ENCODE measurements around the gene ATG4B.

Gene ATG4B

GRCh38 chr2:241619597-241620418 is 17.7 kb upstream of the ATG4B start:
- no peaks in the 10 kb centered on the region for H3K27me3 Mint-ChIP-seq
- H3K27ac Mint-ChIP-seq: peak overlapping the region; percentile 93
- H3K36me3 Mint-ChIP-seq (ENCODE audit: low read depth): peaks cover 66% of the 10 kb centered on the region
- peak; percentile 36 for DNase-seq
- H3K4me1 Mint-ChIP-seq (ENCODE audit: low read depth): peaks cover 50% of the 10 kb centered on the region
- H3K4me3 Mint-ChIP-seq: no peak overlapping the region
- peaks cover 19% of the 10 kb centered on the region for H3K9me3 Mint-ChIP-seq

DNA sequence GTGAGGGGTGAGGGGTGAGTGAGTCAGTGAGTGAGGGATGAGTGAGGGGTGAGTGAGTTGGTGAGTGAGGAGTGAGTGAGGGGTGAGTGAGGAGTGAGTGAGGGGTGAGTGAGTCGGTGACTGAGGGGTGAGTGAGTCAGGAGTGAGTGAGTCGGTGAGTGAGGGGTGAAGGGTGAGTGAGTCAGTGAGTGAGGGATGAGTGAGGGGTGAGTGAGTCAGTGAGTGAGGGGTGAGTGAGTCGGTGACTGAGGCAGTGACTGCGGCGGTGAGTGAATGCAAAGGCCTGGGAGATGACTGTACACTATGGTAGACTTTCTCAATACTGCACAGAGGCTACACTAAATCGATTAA is 17.1 kb upstream of the ATG4B start:
- H3K27ac Mint-ChIP-seq: peak overlapping the region; percentile 93
- peak; percentile 64 for DNase-seq
- peaks cover 50% of the 10 kb centered on the region for H3K4me1 Mint-ChIP-seq (ENCODE audit: low read depth)
- no peak overlapping the region for H3K4me3 Mint-ChIP-seq
- peaks cover 19% of the 10 kb centered on the region for H3K9me3 Mint-ChIP-seq
- H3K27me3 Mint-ChIP-seq: no peaks in the 10 kb centered on the region
- peaks cover 65% of the 10 kb centered on the region for H3K36me3 Mint-ChIP-seq (ENCODE audit: low read depth)

GRCh38 chr2:241627675-241628074 is 9.8 kb upstream of the ATG4B start:
- Mint-ChIP-seq H3K4me1 (ENCODE audit: low read depth) (peaks cover 24% of the 10 kb centered on the region), H3K27ac (no peak overlapping the region), H3K4me3 (no peak overlapping the region), H3K9me3 (no peaks in the 10 kb centered on the region), H3K36me3 (ENCODE audit: low read depth) (peaks cover 79% of the 10 kb centered on the region), H3K27me3 (no peaks in the 10 kb centered on the region)
- DNase-seq: no peak

DNA sequence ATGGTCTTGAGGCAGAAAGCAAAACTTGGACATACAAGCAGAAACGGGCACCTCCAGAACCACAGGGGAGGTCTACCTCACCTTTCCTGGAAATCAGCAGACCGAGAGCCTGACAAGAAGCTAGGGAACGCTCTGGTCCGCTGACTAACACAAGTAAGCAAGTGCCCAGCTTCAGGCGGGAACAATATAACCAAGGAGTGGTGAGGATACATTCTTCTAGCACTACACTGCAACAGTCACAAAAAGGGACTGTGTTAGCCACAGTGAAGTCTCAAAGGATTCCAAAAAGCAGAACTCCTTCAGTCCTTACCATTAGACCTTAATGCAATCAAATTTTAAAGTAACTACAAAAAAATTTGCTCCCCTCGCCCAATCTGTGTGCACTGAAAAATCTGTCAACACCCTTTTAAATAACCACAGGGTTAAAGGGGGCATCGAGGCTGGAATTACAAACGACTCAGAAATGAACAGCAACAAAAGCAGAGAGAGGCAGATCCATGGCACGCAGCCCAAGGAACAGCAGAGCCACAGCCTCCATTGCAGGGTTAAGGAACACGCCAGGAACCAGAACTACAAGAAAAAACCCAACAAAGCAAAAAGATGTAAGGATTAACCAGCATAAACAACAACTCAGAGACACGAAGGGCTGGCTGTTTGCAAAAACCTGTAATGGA is 7.6 kb upstream of the ATG4B start:
- no peak for DNase-seq
- Mint-ChIP-seq H3K9me3 (no peaks in the 10 kb centered on the region), H3K27me3 (no peaks in the 10 kb centered on the region), H3K4me3 (no peak overlapping the region), H3K36me3 (ENCODE audit: low read depth) (peaks cover 86% of the 10 kb centered on the region), H3K27ac (no peak overlapping the region), H3K4me1 (ENCODE audit: low read depth) (peaks cover 26% of the 10 kb centered on the region)

DNA sequence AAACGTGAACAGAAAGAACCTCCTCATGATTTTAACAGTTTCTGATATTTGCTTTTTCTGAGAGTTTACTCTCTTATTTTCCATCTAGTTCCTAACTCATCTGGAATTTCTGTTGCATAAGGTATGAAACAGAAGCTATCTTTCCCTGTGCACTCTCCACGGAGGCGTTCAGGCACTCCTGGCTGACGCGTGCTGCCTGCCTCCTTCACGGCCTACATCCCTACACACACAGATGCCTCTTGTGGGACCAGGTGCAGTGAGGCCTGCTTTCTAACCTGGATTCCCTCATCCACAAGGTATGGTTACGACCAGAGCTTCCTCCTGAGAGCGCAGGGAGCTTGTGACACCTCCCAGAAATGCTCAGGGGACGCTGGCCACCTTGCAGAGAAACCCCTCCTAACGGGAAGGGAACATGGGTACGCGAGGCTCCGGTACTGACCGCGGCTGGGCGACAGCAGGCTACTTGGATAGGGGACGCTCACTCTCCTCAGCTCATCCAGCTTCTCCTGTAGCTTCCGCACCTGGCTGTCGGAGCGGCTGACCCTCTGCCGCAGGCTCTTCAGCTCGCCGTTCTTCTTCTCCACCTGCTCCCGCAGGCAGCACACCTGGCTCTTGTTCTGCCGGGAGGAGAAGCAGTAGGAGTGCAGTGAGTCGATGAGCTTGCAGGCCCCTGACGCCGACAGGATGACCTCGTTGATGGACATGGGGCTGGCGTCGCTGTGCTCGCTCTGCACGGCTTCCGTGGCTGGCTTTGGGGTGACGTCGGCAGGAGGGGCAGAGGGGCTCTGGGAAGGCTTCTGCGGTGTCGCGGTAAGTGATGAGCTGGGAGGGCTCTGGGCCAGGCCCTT is 4.8 kb upstream of the ATG4B start:
- H3K9me3 Mint-ChIP-seq: no peaks in the 10 kb centered on the region
- no peak overlapping the region for H3K4me3 Mint-ChIP-seq
- peaks cover 78% of the 10 kb centered on the region for H3K36me3 Mint-ChIP-seq (ENCODE audit: low read depth)
- no peaks in the 10 kb centered on the region for H3K27me3 Mint-ChIP-seq
- peaks cover 27% of the 10 kb centered on the region for H3K4me1 Mint-ChIP-seq (ENCODE audit: low read depth)
- DNase-seq: no peak
- H3K27ac Mint-ChIP-seq: no peak overlapping the region

- Mint-ChIP-seq H3K4me1 (ENCODE audit: low read depth) (peaks cover 27% of the 10 kb centered on the region), H3K36me3 (ENCODE audit: low read depth) (peaks cover 75% of the 10 kb centered on the region), H3K4me3 (no peak overlapping the region), H3K27ac (no peak overlapping the region), H3K27me3 (no peaks in the 10 kb centered on the region), H3K9me3 (no peaks in the 10 kb centered on the region)
- DNase-seq: no peak
Measured at GRCh38 chr2:241633561-241633960, 3.9 kb upstream of the ATG4B start.

- peak overlapping the region; percentile 86 for H3K4me3 Mint-ChIP-seq
- peak overlapping the region; percentile 87 for H3K27ac Mint-ChIP-seq
- peaks cover 40% of the 10 kb centered on the region for H3K4me1 Mint-ChIP-seq (ENCODE audit: low read depth)
- H3K36me3 Mint-ChIP-seq (ENCODE audit: low read depth): peaks cover 78% of the 10 kb centered on the region
- no peaks in the 10 kb centered on the region for H3K9me3 Mint-ChIP-seq
- H3K27me3 Mint-ChIP-seq: no peaks in the 10 kb centered on the region
- no peak for DNase-seq
Measured at GRCh38 chr2:241635756-241636155, 1.7 kb upstream of the ATG4B start.

- no peaks in the 10 kb centered on the region for H3K9me3 Mint-ChIP-seq
- peaks cover 45% of the 10 kb centered on the region for H3K4me1 Mint-ChIP-seq (ENCODE audit: low read depth)
- H3K27me3 Mint-ChIP-seq: no peaks in the 10 kb centered on the region
- H3K27ac Mint-ChIP-seq: peak overlapping the region; percentile 87
- H3K4me3 Mint-ChIP-seq: peak overlapping the region; percentile 86
- peaks cover 75% of the 10 kb centered on the region for H3K36me3 Mint-ChIP-seq (ENCODE audit: low read depth)
- peak; percentile 71 for DNase-seq
Measured at GRCh38 chr2:241636182-241637017, 1.1 kb upstream of the ATG4B start.

DNA sequence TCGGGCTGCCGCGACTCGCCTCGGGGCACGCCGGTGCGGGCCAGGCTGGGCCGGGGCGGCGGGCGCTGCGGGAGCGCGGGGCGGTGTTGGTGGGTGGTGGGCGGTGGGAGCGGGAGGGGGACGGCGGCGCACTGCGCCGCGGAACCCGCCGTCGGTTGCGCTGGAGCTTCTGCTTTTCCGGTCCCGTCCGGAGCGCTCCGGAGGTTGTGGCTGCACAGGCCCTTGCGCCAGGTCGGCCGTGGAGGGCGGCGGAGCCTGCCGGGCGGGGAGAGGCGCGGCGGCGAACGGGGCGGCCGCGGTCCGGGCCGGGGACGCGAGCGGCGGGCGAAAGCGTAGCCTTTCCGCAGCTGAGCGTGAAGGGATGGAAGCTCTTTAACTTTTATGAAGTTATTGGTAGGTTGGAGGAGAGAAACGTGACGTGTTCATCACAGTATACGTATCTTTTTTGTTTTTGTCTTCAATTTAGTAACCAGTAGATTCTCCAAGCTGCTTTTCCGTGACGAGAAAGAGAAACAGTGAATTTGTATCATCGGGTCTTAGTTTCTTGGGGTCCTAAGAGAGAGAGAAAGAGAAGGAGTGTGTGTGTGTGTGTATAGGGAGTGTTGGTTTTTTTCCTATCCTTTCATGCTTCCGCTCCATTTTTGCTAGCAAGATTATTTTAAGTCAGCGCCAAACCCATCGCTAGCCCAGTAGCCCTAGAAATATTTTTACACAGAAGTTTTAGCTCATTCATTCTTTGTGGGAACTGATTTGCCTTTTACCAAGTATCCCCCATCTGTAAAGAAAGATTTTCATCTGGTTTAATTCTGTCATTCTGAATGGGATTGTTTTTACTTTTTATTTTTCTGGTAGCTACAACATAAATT is 535 bp downstream of the ATG4B start:
- peak overlapping the region; percentile 89 for H3K4me3 Mint-ChIP-seq
- H3K4me1 Mint-ChIP-seq (ENCODE audit: low read depth): peaks cover 54% of the 10 kb centered on the region
- H3K27me3 Mint-ChIP-seq: no peaks in the 10 kb centered on the region
- peak overlapping the region; percentile 94 for H3K27ac Mint-ChIP-seq
- H3K9me3 Mint-ChIP-seq: no peaks in the 10 kb centered on the region
- DNase-seq: no peak
- peaks cover 69% of the 10 kb centered on the region for H3K36me3 Mint-ChIP-seq (ENCODE audit: low read depth)

GRCh38 chr2:241638940-241639339 is 1.4 kb downstream of the ATG4B start:
- peaks cover 66% of the 10 kb centered on the region for H3K36me3 Mint-ChIP-seq (ENCODE audit: low read depth)
- H3K4me3 Mint-ChIP-seq: peak overlapping the region; percentile 89
- H3K4me1 Mint-ChIP-seq (ENCODE audit: low read depth): peaks cover 57% of the 10 kb centered on the region
- H3K9me3 Mint-ChIP-seq: no peaks in the 10 kb centered on the region
- H3K27ac Mint-ChIP-seq: peak overlapping the region; percentile 94
- no peak for DNase-seq
- H3K27me3 Mint-ChIP-seq: no peaks in the 10 kb centered on the region

- no peaks in the 10 kb centered on the region for H3K9me3 Mint-ChIP-seq
- no peak for DNase-seq
- H3K27me3 Mint-ChIP-seq: no peaks in the 10 kb centered on the region
- H3K4me1 Mint-ChIP-seq (ENCODE audit: low read depth): peaks cover 57% of the 10 kb centered on the region
- peak overlapping the region; percentile 53 for H3K27ac Mint-ChIP-seq
- peak overlapping the region; percentile 89 for H3K4me3 Mint-ChIP-seq
- peaks cover 66% of the 10 kb centered on the region for H3K36me3 Mint-ChIP-seq (ENCODE audit: low read depth)
Measured at GRCh38 chr2:241639385-241639784, 1.9 kb downstream of the ATG4B start.

- no peaks in the 10 kb centered on the region for H3K27me3 Mint-ChIP-seq
- H3K36me3 Mint-ChIP-seq (ENCODE audit: low read depth): peaks cover 67% of the 10 kb centered on the region
- DNase-seq: no peak
- H3K4me3 Mint-ChIP-seq: peak overlapping the region; percentile 89
- H3K27ac Mint-ChIP-seq: peak overlapping the region; percentile 53
- H3K4me1 Mint-ChIP-seq (ENCODE audit: low read depth): peaks cover 54% of the 10 kb centered on the region
- no peaks in the 10 kb centered on the region for H3K9me3 Mint-ChIP-seq
Measured at GRCh38 chr2:241640165-241640795, 2.8 kb downstream of the ATG4B start.

GRCh38 chr2:241641631-241642030 is 4.1 kb downstream of the ATG4B start:
- Mint-ChIP-seq H3K36me3 (ENCODE audit: low read depth) (peaks cover 70% of the 10 kb centered on the region), H3K4me1 (ENCODE audit: low read depth) (peaks cover 56% of the 10 kb centered on the region), H3K27ac (peak overlapping the region; percentile 53), H3K9me3 (no peaks in the 10 kb centered on the region), H3K4me3 (no peak overlapping the region), H3K27me3 (no peaks in the 10 kb centered on the region)
- DNase-seq: no peak
